GM19455 (cell line): ENCODE data around the gene RASIP1.
"Not testable (repeated sequence)": the region's sequence is repeated elsewhere in the genome, so short reads cannot be mapped to it uniquely, and the experiment has no call there.

ENCODE experiments used
- ATAC-seq: cut with Tn5 transposase; IDR thresholded peaks from one replicate; pipeline ENCODE4 v1.9.1; 2021; ENCODE audit not compliant: unreplicated experiment

Gene RASIP1, protein sequence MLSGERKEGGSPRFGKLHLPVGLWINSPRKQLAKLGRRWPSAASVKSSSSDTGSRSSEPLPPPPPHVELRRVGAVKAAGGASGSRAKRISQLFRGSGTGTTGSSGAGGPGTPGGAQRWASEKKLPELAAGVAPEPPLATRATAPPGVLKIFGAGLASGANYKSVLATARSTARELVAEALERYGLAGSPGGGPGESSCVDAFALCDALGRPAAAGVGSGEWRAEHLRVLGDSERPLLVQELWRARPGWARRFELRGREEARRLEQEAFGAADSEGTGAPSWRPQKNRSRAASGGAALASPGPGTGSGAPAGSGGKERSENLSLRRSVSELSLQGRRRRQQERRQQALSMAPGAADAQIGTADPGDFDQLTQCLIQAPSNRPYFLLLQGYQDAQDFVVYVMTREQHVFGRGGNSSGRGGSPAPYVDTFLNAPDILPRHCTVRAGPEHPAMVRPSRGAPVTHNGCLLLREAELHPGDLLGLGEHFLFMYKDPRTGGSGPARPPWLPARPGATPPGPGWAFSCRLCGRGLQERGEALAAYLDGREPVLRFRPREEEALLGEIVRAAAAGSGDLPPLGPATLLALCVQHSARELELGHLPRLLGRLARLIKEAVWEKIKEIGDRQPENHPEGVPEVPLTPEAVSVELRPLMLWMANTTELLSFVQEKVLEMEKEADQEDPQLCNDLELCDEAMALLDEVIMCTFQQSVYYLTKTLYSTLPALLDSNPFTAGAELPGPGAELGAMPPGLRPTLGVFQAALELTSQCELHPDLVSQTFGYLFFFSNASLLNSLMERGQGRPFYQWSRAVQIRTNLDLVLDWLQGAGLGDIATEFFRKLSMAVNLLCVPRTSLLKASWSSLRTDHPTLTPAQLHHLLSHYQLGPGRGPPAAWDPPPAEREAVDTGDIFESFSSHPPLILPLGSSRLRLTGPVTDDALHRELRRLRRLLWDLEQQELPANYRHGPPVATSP

DNA sequence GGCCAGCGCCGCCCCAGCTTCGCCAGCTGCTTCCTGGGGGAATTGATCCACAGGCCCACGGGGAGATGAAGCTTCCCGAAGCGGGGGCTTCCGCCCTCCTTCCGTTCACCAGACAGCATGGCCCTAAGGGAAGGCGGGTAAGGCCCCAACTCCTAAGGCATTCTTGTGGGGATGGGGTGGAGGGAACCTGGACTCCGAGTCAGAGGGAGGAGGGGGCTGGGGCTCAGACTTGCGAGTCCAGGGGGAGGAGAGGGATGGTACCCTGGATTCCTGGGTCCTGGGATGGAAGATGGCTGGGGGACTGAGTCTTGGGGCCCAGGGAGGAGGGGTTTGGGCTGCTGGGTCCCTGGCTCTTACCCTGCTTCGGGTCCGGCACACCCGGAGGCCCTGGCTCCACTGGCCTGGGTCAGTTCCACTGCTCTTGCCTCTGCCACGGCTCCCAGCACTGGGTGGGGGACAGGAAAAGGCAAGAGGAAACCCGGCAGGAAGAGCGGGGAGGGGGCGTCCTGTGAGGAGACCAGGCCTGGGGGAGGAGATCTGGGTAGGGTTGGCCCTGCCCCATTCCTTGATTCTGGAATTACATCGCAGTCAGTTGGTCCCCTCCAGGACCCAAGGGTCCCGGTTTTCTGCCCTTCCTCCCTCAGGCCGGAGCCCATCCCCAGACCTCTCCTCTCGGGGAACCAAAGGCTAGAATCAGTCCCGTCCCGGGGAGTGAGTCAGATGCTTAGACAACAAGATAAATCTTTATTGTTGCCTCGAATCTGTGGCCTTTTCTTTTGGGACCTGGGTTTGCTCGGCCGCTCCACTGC, at the start of gene RASIP1:
TSS of gene RASIP1 (minus strand) at position 447 of the 809 bp plus-strand sequence. CDS start at position 119, 328 bp downstream.
- no peak for ATAC-seq

DNA sequence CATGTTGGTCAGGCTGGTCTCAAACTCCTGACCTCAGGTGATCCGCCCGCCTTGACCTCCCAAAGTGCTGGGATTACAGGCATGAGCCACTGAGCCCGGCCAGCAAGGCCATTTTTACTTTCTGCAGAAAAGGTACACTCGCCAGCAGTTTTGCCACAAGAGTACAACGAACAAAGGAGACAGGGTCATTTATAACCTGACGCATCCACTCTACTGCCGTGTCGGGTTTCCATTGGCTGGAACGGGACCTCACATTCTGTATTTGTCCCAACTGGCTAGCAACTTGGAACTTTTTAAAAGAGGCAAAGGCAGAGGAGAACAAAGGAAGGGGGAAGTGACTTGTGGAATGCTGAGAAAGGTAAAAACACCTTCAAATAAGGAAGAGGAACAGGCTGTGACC, 46.9 kb upstream of the RASIP1 start:
- ATAC-seq: not testable (repeated sequence)

DNA sequence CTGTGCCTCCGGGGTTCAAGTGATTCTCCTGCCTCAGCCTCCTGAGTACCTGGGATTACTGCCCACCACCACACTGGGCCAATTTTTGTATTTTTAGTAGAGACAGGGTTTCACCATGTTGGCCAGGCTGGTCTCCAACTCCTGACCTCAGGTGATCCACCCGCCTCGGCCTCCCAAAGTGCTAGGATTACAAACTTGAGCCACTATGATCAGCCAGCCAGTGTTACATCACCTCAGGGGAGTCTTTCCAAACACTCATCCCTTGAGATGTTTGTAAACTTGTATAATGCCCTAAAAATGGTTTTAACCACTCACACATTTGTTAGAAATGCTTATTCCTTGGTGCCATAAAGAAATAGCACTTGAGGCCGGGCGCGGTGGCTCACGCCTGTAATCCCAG, 46.0 kb upstream of the RASIP1 start:
- not testable (repeated sequence) for ATAC-seq

DNA sequence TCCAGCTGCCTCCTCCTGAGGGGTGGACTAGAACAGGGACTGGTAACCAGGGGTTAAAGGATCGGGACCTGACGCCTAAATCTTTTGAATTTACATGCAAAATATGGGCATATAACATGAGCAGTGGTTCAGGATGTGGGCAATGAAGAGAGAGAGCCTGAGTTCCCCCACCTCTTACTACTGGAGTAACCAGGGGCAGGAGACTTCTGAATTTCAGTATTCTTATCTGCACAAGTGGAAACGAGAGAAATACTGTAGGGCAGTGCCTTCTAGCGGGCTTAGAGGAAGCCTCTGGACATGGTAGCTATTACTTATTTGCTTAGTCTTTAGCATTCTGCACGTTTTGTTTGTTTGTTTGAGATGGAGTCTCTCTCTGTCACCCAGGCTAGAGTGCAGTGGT, 44.1 kb upstream of the RASIP1 start:
- no peak for ATAC-seq

DNA sequence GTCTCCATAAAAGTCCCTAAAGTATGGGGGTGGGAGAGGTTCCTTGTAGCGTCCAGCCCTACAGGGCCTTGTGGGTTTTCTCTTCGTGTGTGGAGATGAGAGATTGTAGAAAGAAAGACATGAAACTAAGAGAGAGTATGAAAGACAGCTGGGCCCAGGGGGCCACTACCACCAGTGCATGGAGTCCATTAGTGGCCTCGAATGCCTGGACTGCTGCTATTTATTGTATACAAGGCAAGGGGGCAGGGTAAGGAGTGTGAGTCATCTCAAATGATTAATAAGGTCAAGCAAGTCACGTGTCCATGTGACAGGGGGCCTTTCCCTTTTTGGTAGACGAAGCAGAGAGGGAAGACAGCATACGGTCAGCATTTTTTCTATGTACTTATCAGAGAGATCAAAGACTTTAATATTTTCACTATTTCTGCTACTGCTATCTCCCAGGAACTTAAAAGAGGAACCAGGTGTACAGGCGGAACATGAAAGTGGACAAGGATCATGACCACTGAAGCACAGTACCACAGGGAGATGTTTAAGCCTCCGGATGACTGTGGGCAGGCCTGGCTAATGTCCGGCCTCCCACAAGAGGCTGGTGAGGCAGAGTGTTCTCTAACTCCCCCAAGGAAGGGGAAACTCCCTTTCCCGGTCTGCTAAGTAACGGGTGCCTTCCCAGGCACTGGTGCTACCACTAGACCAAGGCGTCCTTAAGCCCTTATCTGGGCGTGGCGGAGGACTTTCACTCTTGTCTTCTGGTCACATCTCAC, 40.4 kb upstream of the RASIP1 start:
- ATAC-seq: no peak

DNA sequence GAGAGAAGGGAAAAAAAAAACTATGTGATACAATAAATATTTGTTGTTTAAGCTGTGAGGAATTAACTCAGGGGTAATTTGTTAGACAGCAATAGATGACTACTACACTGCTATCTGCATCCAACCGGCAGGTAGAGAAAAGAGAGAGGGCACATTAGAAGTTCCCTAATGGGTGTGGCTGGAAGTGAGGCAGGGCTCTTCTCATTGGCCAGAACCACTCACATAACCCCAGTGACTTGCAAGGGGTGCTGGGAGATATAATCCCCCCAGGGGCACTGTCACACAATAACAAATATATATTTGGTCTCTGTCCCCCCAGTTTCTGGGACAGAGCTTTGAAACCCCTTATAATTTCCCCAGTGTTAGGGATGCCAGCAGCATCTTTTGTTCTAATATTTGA, 39.2 kb upstream of the RASIP1 start:
- no peak for ATAC-seq

DNA sequence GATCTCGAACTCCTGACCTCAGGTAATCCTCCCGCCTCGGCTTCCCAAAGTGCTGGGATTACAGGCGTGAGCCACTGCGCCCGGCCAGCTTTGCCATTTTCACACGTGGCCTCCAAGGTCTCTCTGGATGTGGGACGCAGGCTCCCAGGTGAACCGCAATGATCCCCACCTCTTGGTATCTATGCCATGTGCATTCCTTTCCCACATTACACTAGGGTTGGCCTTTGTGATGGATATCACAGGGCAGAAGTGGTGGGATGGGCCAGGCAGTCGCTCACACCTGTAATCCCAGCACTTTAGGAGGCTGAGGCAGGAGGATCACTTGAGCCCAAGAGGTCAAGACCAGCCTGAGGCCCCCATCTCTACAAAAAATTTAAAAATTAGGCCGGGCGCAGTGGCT, 37.3 kb upstream of the RASIP1 start:
- no peak for ATAC-seq

DNA sequence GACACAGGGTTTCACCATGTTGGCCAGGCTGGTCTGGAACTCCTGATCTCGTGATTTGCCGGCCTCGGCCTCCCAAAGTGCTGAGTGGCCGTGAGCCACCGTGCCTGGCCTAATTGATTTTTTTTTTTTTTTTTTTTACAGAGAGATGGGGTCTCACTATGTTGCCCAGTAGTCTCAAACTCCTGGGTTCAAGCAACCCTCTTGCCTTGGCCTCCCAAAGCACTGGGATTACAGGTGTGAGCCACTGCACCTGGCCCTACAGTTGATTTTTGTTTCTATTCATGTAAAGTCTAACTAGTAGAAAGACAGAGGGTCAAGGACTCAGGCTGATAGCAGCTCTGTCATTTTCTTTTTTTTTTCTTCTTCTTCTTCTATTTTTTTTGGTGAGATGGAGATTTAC, 36.7 kb upstream of the RASIP1 start:
- no peak for ATAC-seq

DNA sequence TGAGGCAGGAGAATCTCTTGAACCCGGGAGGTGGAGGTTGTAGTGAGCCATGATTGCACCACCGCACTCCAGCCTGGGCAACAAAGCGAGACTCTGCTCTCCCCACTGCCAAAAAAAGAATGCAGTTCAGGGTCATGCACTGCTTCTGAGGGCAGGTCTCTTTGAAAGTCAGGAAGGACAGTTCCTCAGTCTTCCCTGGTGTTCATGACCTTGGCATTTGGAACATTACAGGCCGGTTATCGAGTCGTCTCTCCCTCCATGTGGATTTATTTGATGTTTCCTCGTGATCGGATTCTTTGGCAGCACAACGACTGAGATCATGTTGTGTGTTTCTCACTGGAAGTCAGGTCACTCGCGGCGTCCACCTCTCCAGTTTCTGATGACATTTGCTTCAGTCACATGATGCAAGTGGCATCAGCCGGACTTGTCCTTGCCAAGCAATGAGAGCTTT, 32.1 kb upstream of the RASIP1 start:
- ATAC-seq: no peak

DNA sequence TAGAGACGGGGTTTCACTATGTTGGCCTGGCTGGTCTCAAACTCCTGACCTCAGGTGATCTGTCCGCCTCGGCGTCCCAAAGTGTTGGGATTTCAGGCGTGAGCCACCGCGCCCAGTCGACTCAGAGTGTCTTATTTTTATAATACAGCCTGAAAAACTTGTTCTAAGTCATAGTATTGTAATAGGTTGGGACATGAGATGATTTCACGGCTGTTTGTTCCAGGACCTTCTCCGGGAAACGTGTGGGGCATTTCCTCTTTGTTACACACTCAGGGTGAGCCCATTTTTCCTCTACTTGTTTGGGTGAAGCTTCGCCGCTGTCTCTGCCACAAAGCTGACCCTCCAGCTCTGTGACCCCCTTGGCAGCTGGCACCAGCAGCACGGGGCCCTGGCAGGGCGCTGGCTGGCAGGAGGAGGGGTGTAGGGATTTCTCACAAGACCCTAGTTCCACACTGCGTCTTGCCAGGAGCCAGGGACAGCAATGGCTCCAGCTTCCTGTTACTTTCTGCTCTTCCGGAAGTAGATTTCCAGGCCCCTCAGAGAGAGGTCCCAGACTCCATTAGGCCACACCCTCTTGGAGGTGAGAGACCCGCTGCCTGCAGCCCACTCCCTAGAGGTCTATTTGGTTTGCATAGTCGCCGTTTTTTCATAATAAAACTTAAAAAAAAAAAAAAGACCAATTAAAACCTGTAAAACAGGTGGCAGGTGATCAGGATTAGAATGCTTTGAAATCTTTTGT, 30.5 kb upstream of the RASIP1 start:
- ATAC-seq: no peak

DNA sequence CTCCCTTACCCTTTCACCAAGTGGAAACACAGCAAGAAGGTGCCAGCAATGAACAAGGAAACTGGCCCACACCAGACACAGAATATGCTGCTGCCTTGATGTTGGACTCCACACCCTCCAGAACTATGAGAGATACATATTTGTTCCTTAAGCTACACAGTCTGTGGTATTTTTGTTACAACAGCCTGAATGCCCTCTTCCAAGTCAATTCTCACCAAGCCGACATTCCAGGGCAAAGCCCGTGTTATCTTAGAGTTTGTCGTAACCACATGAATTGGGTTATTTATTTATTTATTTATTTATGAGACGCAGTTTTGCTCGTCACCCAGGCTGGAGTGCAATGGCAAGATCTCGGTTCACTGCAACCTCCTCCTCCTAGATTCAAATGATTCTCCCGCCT, 29.9 kb upstream of the RASIP1 start:
- no peak for ATAC-seq

DNA sequence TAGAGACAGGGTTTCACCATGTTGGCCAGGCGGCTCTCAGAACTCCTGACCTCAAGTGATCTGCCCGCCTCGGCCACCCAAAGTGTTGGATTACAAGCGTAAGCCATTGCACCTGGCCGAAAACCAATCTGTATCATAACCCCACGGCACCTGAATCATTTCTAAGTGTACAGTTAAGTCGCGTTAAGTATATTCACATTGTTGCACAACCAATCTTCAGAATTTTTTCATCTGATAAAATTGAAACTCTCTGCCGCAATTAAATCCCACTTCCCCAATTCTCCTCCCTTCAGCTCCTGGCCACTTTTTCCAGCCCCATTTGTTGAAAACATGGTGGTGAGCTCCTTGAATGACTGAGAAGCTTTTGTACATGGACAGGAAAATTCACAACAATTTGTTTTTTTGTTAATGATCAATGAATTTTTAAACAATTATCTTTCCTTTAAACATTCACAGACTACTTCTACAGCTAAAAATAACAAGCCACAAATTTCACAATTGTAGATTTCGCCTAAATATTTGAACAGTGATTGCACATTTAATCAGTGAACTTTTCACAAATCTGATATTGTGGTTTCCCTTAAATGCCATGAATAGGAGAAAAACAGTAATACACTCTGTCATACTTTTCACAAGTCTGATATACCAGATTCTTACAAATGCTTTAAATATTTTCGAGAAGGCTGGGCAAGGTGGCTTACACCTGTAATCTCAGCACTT, 28.7 kb upstream of the RASIP1 start:
- no peak for ATAC-seq

DNA sequence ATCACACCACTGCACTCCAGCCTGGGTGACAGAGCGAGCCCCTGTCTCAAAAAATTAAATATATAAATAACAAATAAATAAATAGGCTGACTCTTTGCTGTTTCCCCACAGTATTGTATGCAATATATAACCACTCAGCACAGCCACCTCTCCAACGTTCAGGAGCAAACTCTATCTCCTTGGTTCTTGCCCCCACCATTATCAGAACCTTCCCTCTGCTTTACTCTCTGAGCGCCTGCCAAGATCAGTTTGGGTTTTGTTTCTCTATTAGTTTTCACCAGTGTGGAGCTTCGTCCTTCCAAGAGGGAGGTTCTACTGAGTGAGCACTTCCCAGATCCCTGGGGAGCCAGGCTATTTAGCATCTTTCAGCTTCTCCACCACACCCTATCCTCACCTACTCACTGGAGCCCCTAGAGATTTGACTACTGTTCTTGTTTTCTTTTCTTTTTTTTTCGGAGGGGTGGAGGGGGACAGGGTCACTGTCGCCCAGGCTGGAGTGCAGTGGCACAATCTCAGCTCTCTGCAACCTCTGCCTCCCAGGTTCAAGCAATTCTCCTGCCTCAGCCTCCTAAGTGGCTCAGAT, 27.9 kb upstream of the RASIP1 start:
- ATAC-seq: not testable (repeated sequence)

DNA sequence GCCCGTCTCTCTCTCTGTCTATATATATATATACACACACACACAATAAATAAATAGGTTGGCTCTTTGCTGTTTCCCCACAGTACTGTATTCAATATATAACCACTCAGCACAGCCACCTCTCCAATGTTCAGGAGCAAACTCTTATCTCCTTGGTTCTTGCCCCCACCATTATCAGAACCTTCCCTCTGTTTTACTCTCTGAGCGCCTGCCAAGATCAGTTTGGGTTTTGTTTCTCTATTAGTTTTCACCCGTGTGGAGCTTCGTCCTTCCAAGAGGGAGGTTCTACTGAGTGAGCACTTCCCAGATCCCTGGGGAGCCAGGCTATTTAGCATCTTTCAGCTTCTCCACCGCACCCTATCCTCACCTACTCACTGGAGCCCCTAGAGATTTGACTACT, 25.4 kb upstream of the RASIP1 start:
- not testable (repeated sequence) for ATAC-seq

DNA sequence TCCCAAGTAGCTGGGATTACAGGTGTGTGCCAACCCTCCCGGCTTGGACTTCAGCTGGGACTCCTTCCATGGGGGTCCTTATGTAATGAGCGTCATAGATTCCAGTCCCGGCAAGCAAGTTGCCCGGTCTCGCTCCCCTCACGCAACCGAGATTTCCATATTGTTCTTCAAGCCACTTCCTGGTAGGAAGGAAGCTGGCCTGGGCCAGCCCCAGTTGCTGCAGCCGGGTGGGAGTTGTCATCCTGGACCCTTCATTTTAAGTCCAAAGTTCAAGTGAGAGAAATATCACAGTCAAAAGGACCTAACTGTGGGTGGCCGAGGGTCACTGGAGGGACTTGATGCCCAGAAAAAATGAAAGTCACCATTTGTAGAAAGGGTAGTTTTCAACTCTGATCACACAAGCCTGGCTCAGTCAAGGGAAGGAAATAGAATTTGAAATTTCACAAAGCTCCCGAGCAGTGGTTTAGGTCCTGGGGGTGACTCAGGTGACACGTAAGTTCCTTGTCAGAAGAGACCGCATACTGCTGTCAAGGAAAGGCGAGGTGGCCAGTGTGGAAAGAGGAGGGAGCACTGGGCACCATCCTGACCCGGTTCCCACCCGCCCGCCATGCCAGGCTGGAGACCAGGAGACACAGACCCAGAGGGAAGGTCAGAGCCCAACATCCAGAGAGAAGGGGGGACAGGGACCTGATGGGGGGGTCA, 20.2 kb upstream of the RASIP1 start:
- no peak for ATAC-seq

DNA sequence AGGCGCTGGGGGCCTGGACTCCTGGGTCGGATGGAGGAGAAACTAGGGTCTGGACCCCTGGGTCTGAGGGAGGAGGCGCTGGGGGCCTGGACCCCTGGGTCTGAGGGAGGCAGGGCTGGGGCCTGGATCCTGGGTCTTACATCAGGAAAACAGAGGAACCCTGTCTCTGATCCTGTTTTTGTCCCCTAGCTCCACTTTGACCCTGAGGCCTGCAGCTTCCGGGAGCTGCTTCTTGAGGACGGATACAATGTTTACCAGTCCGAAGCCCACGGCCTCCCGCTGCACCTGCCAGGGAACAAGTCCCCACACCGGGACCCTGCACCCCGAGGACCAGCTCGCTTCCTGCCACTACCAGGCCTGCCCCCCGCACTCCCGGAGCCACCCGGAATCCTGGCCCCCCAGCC, 17.3 kb upstream of the RASIP1 start:
- no peak for ATAC-seq

DNA sequence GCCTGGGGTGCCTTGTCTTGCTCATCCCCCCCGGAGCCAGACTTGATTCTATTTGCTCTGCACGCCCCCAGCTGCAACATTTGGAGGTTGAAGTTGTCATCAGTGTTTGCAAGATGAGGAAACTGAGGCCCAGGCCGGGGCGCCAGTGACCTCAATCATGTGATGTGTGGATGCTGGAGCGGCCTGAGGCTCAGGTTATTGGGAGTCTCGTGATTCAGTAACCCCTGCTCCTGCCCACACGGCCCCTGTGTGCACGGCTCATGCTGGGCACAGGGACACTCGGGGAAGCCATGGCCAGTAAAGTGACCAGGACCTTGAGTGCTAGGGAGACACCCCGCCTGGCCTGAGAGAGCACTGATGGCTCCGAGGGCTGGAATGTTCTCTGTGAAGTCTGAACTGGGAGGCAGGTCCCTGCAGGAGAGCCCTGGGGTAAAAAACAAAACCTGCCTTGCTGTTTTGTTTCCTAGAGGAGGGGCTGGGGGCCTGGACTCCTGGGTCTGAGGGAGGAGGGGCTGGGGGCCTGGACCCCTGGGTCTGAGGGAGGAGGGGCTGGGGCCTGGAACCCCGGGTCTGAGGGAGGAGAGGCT, 16.8 kb upstream of the RASIP1 start:
- no peak for ATAC-seq

DNA sequence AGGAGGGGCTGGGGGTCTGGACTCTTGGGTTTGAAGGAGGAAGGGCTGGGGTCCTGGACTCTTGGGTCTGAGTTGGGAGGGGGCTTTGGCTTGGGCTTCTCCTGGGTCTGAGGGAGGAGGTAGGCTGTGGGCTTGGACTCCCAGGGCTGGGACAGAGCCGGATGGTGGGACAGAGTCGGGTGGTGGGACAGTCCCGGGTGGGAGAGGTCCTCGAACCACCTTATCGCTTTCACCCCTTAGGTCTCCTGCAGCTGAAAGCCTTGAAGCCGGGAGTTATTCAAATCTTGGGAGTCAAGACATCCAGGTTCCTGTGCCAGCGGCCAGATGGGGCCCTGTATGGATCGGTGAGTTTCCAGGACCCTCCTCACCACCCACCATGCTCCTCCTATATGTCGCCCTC, 16.3 kb upstream of the RASIP1 start:
- no peak for ATAC-seq
